LNCaP clone FGC (cell line): ENCODE measurements around the gene DAG1.

Experiments
- DNase-seq: peaks from one replicate; pipeline ENCODE4 v3.0.0-alpha.2; 2011; ENCODE audit warnings: low read depth
- H3K4me3 ChIP-seq: 2 replicates; pipeline ENCODE4 v1.5.1; 2011; ENCODE audit warnings: mild to moderate bottlenecking, low read depth, low read length, control low read depth
- TF ChIP-seq, protein P1 (sequence below): IDR thresholded peaks from 2 replicates; pipeline ENCODE4 v1.5.1; 2012; ENCODE audit warnings: mild to moderate bottlenecking; ENCODE audit not compliant: control insufficient read depth, insufficient read depth; ENCODE audit errors: extremely low read depth

DAG1 gene

GRCh38 chr3:49469037-49469935 lies 781 bp upstream of the DAG1 start:
- peak; percentile 22 for DNase-seq

DNA sequence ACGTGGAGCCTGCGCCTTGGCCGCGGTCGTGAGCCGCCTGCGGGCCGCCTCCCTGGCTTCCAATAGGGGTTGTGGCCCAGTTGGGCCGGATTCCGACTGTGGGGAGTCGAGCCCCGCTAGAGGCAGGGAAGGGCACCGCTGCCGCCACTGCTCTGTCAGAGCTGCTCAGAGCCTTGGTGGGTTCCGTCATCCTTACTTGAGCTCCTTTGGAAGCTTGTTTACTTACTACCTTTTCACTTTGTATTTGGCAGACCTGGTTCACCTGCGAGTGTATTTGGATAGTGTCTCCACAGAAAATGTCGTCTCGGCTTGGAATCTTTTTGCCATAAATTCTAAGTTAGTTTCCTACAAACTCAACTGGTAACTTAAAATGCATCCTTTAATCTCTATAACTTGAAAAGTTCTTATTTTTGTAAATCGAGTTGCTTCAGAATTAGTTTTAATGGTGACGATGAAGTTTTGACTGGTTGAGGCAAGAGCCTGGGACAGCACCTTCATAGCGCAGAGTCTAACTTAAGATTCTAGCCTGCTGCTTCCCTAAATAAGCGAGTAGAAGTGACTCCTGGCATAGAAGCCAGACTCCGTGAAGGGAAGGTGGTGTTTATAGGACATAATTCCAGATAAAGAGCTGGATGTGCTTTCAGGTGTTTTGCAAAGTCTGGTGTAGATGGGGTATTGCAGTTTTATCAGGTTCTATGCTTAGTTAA lies 800 bp downstream of the DAG1 start:
- peak overlapping the region; percentile 78 for H3K4me3 ChIP-seq
- no peak for DNase-seq
- TF ChIP-seq, protein P1, sequence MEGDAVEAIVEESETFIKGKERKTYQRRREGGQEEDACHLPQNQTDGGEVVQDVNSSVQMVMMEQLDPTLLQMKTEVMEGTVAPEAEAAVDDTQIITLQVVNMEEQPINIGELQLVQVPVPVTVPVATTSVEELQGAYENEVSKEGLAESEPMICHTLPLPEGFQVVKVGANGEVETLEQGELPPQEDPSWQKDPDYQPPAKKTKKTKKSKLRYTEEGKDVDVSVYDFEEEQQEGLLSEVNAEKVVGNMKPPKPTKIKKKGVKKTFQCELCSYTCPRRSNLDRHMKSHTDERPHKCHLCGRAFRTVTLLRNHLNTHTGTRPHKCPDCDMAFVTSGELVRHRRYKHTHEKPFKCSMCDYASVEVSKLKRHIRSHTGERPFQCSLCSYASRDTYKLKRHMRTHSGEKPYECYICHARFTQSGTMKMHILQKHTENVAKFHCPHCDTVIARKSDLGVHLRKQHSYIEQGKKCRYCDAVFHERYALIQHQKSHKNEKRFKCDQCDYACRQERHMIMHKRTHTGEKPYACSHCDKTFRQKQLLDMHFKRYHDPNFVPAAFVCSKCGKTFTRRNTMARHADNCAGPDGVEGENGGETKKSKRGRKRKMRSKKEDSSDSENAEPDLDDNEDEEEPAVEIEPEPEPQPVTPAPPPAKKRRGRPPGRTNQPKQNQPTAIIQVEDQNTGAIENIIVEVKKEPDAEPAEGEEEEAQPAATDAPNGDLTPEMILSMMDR, result no peak

More at GRCh38 chr3:49469037-49469935, 781 bp upstream of the DAG1 start:
- TF ChIP-seq, protein P1, result no peak
- H3K4me3 ChIP-seq, result peak overlapping the region; percentile 43

DNA sequence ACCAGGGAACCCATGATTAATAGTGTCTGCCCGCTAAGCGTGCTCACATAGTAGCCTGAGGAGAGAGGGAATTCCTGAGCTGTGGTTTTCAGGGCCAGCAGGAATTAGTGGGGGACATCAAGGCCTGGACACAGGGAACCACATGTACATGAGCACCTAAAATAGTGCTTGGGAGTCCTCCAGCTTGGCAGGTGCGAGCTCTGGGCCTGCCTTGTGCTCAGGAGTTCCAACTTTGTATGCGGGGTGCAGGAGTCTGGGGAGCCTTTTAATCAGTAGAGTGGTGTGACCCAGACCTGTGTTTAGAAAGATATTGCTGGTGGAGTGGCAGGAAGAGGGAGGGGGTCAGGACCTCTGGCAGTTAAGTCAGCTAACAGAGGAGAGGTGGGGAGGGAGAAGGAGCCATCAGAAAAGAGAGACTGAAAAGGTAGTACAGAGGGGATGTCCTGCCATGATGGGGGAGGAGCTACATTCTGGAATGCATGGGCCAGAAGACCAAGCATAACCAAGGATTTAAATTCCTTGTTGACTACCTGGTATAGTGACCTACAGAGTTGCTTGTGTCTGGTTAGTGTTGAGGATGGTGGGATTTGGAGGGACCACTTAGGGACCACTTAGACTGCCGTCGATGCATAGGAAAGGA lies 1.9 kb downstream of the DAG1 start:
- TF ChIP-seq, protein P1, result no peak
- H3K4me3 ChIP-seq, result peak overlapping the region; percentile 78
- DNase-seq, result no peak

GRCh38 chr3:49476563-49476962 lies 6.5 kb downstream of the DAG1 start:
- no peak for DNase-seq
- H3K4me3 ChIP-seq, result no peak overlapping the region
- TF ChIP-seq, protein P1, result no peak

- TF ChIP-seq, protein P1, result no peak
- peak; percentile 54 for DNase-seq
- no peak overlapping the region for H3K4me3 ChIP-seq
Measured at GRCh38 chr3:49482766-49483165, 12.7 kb downstream of the DAG1 start.

DNA sequence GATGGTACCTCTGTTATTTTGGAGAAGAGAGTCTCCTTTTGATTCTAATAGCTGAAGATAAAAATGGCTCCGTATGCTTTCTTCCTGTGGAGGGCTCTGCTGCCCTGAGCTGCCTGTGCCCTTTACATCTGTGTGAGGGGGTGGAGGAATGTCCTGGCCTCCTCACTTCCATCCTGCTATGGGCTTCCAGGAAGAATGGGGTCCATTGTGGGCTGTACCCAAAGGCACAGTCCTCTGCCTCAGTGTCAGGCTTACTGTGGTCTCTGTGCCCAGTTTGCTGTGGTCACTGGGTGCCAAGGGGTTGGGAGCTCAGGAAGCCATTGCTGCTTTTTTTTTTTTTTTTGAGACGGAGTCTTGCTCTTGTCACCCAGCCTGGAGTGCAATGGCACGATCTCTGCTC lies 14.4 kb downstream of the DAG1 start:
- DNase-seq, result no peak
- TF ChIP-seq, protein P1, result no peak
- no peak overlapping the region for H3K4me3 ChIP-seq
